ENCODE measurements around the gene CDC5L.
A peak's percentile ranks its signal among the peaks of the same experiment; 100 is the strongest.

CDC5L gene

DNA sequence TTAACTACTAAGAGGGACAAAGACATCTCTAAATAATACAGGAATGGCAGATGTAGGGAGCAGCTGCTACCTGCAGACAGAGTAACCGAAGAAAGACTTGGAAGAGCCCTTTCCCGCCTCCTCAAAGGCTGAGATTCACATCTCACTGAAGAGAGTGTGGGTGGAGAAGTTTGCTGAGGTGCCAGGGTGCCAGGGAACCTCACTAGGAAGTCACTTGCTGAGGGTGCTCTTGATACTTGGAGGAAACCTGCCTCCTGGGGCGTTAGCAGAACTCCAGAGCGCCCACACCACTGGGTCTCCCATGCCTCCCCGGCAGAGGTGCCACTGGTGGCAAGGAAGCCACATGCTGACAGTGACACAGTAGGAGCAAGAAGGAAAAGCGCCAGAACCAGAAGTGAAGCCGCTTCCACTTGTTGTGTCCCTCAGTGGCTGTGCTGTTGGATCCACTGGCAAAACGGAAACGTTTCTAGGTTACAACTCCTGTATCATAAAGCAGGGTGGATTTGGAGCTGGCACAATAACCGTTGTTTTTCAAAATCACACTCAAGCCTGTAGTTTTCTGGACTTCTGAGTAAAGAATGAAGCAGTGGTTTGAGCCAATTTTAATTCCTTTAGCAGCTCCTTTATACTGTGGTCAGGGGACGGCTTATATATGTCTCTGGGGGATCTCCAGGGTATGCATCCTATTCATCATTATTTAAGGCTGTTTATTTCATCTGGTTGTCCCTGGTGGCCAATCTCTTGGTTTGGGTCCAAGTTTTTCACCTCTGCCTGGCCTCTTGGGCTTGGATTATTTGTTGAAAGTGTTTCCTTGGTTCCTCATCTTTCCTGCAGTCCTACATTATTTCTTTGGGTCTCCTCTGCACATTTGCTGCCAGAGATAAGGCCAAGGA lies 64.5 kb downstream of the CDC5L start:
- no peak for DNase-seq (ENCODE audit: low read depth)
- TF ChIP-seq, protein P1, sequence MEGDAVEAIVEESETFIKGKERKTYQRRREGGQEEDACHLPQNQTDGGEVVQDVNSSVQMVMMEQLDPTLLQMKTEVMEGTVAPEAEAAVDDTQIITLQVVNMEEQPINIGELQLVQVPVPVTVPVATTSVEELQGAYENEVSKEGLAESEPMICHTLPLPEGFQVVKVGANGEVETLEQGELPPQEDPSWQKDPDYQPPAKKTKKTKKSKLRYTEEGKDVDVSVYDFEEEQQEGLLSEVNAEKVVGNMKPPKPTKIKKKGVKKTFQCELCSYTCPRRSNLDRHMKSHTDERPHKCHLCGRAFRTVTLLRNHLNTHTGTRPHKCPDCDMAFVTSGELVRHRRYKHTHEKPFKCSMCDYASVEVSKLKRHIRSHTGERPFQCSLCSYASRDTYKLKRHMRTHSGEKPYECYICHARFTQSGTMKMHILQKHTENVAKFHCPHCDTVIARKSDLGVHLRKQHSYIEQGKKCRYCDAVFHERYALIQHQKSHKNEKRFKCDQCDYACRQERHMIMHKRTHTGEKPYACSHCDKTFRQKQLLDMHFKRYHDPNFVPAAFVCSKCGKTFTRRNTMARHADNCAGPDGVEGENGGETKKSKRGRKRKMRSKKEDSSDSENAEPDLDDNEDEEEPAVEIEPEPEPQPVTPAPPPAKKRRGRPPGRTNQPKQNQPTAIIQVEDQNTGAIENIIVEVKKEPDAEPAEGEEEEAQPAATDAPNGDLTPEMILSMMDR (IDR thresholded peaks at IDR 0.05; ENCODE audit: insufficient read depth, low read depth, low read length, missing control alignments): no peak
- H3K4me3 ChIP-seq (ENCODE audit: low read length): no peak overlapping the region

DNA sequence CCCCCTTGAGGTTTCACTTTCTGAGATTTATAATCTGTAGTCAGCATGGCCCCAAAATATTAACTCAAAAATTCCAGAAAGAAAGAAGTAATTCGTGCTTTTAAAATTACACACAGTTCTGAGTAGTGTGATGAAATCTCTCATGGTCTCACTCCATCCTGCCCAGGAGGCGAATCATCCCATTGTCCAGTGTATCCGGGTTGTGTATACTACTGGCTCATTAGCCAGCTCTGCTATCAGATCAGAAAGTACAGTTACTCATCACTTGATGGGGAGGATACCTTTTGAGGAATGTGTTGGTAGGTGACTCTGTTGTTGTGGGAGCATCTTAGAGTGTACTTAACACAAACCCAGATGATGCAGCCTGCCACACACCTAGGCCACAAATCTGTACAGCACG lies 65.2 kb downstream of the CDC5L start:
- TF ChIP-seq, protein P1 (IDR thresholded peaks at IDR 0.05; ENCODE audit: insufficient read depth, low read depth, low read length, missing control alignments): no peak
- DNase-seq (ENCODE audit: low read depth): peak; percentile 80
- H3K4me3 ChIP-seq (ENCODE audit: low read length): no peak overlapping the region

DNA sequence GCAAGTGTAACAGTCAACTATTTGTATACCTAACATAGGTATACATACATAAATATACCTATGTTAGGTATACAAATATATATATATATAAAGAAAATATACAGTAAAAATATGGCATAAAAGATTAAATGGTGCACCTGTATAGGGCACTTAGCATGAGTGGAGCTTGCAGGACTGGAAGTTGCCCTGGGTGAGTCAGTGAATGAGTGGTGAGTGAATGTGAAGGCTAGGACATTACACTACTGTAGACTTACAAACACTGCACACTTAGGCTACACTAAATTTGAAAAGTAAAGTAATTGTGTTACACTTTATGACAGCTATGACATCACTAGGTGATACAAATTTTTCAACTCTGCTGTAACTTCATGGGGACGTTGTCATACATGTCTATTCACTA lies 65.6 kb downstream of the CDC5L start:
- TF ChIP-seq, protein P1 (IDR thresholded peaks at IDR 0.05; ENCODE audit: insufficient read depth, low read depth, low read length, missing control alignments): no peak
- H3K4me3 ChIP-seq (ENCODE audit: low read length): no peak overlapping the region
- peak; percentile 72 for DNase-seq (ENCODE audit: low read depth)

DNA sequence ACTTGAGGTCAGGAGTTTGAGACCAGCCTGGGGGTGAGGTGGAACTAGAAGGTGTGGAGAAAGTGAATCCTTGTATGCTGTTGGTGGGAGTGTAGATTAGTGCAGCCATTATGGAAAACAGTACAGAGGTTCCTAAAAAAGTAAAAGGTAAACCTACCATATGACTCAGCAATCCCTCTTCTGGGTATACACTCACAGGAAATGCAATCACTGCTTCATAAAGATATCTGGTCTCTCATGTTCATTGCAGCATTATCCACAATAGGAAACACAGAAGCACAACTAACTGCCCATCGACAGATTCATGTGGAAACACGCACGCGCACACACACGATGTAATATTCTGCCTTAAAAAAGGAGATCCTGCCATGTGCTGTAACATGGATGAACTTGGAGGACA lies 66.7 kb downstream of the CDC5L start:
- no peak overlapping the region for H3K4me3 ChIP-seq (ENCODE audit: low read length)
- TF ChIP-seq, protein P1 (IDR thresholded peaks at IDR 0.05; ENCODE audit: insufficient read depth, low read depth, low read length, missing control alignments): no peak
- DNase-seq (ENCODE audit: low read depth): peak; percentile 39

DNA sequence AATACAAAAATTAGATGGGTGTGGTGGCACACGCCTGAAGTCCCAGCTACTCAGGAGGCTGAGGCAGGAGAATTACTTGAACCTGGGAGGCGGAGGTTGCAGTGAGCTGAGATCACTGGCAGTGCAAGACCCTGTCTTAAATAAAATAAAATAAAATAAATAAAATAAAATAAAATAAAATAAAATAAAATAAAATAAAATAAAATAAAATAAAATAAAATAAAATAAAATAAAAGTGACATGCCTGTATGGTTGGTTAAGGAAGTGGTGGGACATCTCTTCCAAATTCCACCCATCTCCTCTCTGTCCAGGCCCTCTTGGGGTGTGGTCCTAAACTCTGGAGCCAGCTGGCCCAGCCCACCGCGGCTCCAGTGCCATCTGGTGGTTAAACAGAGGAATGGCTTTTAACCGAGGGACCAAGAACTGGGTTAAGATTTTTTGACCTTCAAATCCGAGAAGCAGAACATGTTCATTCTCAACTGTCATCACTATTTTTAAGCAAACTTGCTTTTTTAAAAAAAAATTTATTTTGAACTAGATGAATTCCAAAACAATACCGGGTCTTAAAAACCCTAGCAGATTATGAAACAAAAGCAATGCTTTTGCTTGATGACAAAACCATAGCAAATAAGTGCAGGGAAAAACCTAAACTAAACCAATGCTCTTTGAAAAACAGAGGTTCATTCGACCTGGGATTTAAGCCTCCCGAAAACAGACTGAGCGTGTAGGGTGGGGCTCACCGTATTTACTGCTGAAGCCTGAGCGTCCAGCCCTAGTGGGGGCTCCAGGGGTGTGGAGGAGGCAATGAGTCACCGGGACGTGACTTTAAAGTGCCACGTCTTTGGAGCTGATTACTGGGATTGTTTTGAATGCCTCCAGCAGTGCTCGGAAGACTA lies 68.8 kb downstream of the CDC5L start:
- H3K4me3 ChIP-seq (ENCODE audit: low read length): no peak overlapping the region
- DNase-seq (ENCODE audit: low read depth): peak; percentile 53
- TF ChIP-seq, protein P1 (IDR thresholded peaks at IDR 0.05; ENCODE audit: insufficient read depth, low read depth, low read length, missing control alignments): peak; percentile 85

DNA sequence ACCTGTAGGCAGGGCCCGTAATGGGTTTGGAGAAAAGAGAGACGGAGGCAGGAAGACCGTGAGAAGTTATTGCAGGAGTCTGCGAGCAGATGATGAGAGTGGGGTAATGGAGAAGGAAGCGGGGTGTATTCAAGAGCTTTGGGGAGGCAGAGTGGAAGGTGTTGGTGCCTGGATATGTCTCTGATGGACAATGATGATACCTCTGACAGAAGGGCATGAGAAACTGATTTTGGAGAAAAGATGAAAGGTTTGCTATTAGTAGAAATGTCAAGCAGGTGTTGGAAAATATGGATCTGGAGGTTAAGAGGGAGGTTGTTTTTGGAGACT lies 69.4 kb downstream of the CDC5L start:
- TF ChIP-seq, protein P1 (IDR thresholded peaks at IDR 0.05; ENCODE audit: insufficient read depth, low read depth, low read length, missing control alignments): no peak
- H3K4me3 ChIP-seq (ENCODE audit: low read length): no peak overlapping the region
- no peak for DNase-seq (ENCODE audit: low read depth)
